NCI-H2227 (cell line): ENCODE results near the gene KCNJ14.

Experiments used
- DNase-seq: peaks from one replicate; lab custom pipeline; 2025; ENCODE audit not compliant: unreplicated experiment; lab: John Stamatoyannopoulos, UW

KCNJ14 gene

DNA sequence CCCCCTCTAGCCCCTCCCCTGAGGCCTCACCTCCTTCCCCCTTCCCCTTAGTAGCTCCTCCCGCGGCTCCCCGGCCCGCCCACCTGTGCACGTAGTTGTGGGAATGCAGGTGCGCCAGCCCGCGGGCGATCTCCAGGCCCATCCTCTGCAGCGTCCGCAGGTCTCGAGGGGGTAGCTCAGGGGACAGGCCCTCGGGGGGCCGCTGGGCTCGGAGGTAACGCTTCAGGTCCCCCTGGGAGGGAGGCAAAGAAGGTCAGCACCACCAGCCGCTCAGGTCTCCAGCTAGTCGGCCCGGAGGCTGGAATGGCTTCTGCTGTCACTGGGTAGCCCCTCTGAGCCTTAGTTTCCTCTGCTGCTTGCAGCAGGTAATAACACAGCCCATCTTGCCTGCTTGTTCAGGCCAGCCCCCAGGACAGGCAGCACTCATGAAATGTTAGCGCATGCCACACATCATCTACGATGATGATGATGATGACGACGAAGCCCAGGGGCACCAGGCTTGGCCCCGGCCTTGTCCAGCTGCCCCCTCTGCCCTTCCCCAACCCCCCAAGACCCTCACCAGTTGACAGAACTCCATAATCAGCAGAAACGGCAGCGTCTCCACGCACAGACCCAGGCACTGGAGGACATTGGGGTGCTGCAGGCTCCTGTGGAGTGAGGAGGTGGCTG, 47.1 kb downstream of the KCNJ14 start:
- no peak for DNase-seq

DNA sequence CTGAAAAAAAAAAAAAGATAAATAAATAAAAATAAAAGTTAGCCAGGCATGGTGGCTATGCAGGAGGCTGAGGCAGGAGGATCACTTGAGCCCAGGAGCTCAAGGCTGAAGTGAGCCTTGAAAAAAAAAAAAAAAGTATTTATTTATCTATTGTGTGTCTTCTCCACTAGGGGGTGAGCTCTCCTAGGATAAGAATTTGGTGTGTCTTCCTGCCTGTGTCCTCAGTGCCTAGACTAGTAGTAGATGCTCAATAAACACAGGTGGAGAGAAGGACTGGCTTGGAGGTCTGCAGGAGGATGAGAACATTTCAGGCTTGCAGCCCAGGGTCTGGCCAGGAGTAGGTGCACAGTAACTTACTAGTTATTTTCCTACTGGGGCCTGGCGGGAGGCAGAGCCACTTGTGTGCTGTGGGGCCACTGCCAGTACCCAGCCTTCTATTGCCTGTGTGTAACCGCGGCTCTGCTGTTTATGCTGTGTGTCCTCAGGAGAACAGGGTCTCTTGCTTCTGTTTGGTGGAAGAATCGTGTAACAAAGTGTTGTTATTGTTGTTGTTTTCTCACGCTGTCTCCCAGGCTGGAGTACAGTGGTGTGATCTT, 50.9 kb downstream of the KCNJ14 start:
- no peak for DNase-seq

- DNase-seq = no peak
These were observed 52.6 kb downstream of the KCNJ14 start for GRCh38 chr19:48507911-48508439.

GRCh38 chr19:48508729-48509411, 53.5 kb downstream of the KCNJ14 start:
- DNase-seq = no peak

GRCh38 chr19:48509467-48510194, 54.3 kb downstream of the KCNJ14 start:
- no peak for DNase-seq

GRCh38 chr19:48510421-48511268, 55.3 kb downstream of the KCNJ14 start:
- peak; percentile 71 for DNase-seq

GRCh38 chr19:48511321-48511731, 56.0 kb downstream of the KCNJ14 start:
- DNase-seq = no peak

DNA sequence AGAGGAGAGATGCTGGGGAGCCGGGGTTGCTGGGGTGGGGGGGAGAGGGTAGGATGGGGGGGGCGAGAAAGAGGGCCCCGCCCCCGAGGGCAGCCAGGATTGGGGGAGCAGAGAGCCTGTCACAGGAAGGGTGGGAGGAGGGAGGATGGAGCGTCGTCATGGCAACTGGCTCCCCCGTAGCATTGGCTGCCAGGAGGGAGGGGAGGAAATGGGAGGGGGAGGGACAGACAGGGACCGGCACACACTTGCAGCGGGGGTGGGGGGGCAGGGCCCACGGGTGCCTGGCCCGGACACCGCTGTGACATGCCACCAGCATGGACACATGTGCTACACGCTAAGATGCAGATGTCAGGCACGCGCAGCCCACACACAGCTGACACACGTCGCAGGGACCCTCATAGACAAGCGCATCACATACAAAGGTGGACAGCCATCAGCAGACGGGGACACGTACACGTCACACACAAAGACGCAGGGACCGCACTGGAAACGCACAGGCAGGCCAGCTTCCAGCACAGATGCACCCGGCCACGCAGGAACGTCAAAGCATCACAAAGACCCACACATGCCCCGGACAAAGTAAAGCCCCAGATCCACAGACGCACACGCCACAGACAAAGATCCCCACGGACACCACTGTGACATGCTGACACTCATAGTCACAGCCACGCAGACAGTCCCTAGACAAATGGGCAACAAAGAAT, 56.6 kb downstream of the KCNJ14 start, which contains the start of gene LMTK3:
TSS of gene LMTK3 (minus strand) at position 36 of the 704 bp plus-strand sequence. CDS start 259 bp downstream, outside the sequence.
- peak; percentile 86 for DNase-seq

GRCh38 chr19:48512504-48513288, 57.3 kb downstream of the KCNJ14 start:
- no peak for DNase-seq

- DNase-seq = peak; percentile 82
These were observed 58.1 kb downstream of the KCNJ14 start for GRCh38 chr19:48513289-48514122.

- no peak for DNase-seq
These were observed 58.7 kb downstream of the KCNJ14 start for GRCh38 chr19:48514123-48514458.

DNA sequence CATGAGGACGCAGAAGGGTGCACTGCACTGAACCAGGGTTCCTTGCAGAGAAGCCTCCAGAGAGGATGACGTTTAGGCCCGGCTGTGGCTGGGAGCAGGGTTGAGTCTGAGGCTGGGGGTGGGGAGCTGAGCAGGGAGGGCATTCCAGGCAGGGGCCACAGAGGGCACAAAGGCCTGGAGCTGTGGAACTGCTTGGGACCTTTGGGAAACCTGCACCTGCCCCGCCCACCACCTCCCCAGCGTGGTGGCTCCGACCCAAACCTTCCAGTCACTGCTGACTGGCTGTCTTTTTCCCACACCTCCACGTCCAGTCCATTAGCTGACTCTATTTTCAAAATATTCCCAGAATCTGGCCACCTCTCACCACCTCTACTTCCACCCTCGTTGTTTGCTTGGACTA, 61.2 kb downstream of the KCNJ14 start:
- no peak for DNase-seq
